B cell (primary cell): Measurements from ENCODE around the gene GRM8. TPM values are rescaled to one million over a fixed set of nuclear protein-coding genes. Genes with fewer than 3 reads are reported as not detected.

Experiments
- ATAC-seq: fragments of 200-7000 bp; cut with Tn5 transposase; one replicate; pipeline ENCODE4 v1.10.0; 2021; ENCODE audit warnings: low read depth, mild to moderate bottlenecking, moderate number of reproducible peaks, moderate library complexity
- CTCF ChIA-PET: fragments of 350-600 bp; sonication (Branson Sonifier 250); formaldehyde crosslinking; loops from one replicate; lab custom pipeline; 2021; ENCODE audit warnings: antibody characterized with exemption, inconsistent platforms; lab: Charles Lee
- POLR2A ChIA-PET: fragments of 350-600 bp; sonication (Branson Sonifier 250); formaldehyde crosslinking; loops from one replicate; lab custom pipeline; 2021; ENCODE audit warnings: antibody characterized with exemption; lab: Charles Lee
- DNase-seq: peaks from one replicate; pipeline ENCODE4 v3.0.0; 2013
- H2AFZ ChIP-seq: 2 replicates; pipeline ENCODE4 v1.6.1; 2012; ENCODE audit warnings: mild to moderate bottlenecking, low read depth, low read length; ENCODE audit not compliant: insufficient read depth, poor library complexity, severe bottlenecking
- H3K27ac ChIP-seq, 2 donors: 1 replicate in 1 of 2; 2 replicates in 1 of 2; pipeline ENCODE4 v1.5.1; 2012 to 2013; ENCODE audit warnings: low read length in 2 of 2, mild to moderate bottlenecking in 2 of 2, moderate library complexity in 1 of 2
- H3K27me3 ChIP-seq, 4 experiments: fragments of 200-600 bp in 1 of 4; sonication (generic) in 1 of 4; replicated peaks in 1 of 4; 1 replicate in 2 of 4; 2 replicates in 2 of 4; pipeline versions ENCODE4 v1.6.1 to v1.7.0; 2013 to 2016; ENCODE audit warnings: low read length in 3 of 4, mild to moderate bottlenecking in 2 of 4, mixed read lengths in 1 of 4, moderate library complexity in 1 of 4; ENCODE audit not compliant: insufficient read depth in 4 of 4, control insufficient read depth in 3 of 4; ENCODE audit errors: control extremely low read depth in 1 of 4
- H3K36me3 ChIP-seq, 2 experiments: replicated peaks in 1 of 2; 1 replicate in 1 of 2; 2 replicates in 1 of 2; pipeline versions ENCODE4 v1.6.1 to v1.7.1; 2013; ENCODE audit warnings: low read length in 1 of 2; ENCODE audit not compliant: insufficient read depth in 2 of 2, control insufficient read depth in 1 of 2; ENCODE audit errors: control extremely low read depth in 1 of 2, extremely low read depth in 1 of 2
- H3K4me1 ChIP-seq, 2 donors: fragments of 200-600 bp in 1 of 2; sonication (generic) in 1 of 2; 1 replicate in 1 of 2; 2 replicates in 1 of 2; pipeline versions ENCODE4 v1.5.1 to v1.6.1; 2013 to 2017; ENCODE audit warnings: low read length in 2 of 2; ENCODE audit not compliant: control insufficient read depth in 2 of 2, insufficient read depth in 2 of 2
- H3K4me2 ChIP-seq: replicated peaks from 2 replicates; pipeline ENCODE3; 2012; ENCODE audit warnings: mild to moderate bottlenecking, low read depth, low read length; ENCODE audit not compliant: poor library complexity, severe bottlenecking
- H3K4me3 ChIP-seq, 5 experiments: fragments of 200-600 bp in 1 of 5; sonication (generic) in 1 of 5; 1 replicate in 3 of 5; 2 replicates in 2 of 5; pipeline versions ENCODE4 v1.5.1 to v1.7.0; 2011 to 2016; ENCODE audit warnings: low read length in 4 of 5, mild to moderate bottlenecking in 4 of 5, low read depth in 2 of 5, control low read depth in 1 of 5, moderate library complexity in 1 of 5; ENCODE audit not compliant: insufficient read depth in 1 of 5; ENCODE audit errors: control extremely low read depth in 1 of 5, extremely low read depth in 1 of 5
- H3K79me2 ChIP-seq: fragments of 200-600 bp; sonication (generic); one replicate; pipeline ENCODE4 v1.6.0; 2016; ENCODE audit warnings: low read length; ENCODE audit not compliant: control insufficient read depth, insufficient read depth
- H3K9ac ChIP-seq: fragments of 200-600 bp; sonication (generic); 2 replicates; pipeline ENCODE4 v1.6.1; 2017; ENCODE audit warnings: mild to moderate bottlenecking, low read length, moderate library complexity
- H3K9me3 ChIP-seq, 3 donors: one replicate each; pipeline versions ENCODE4 v1.6.1 to v1.7.1; 2013; ENCODE audit warnings: low read length in 2 of 3; ENCODE audit not compliant: control insufficient read depth in 2 of 3, insufficient read depth in 1 of 3; ENCODE audit errors: control extremely low read depth in 1 of 3
- H4K20me1 ChIP-seq: 2 replicates; pipeline ENCODE4 v1.6.0; 2012; ENCODE audit warnings: mild to moderate bottlenecking, low read length; ENCODE audit not compliant: insufficient read depth, control insufficient read depth, poor library complexity, severe bottlenecking
- H3K27ac Mint-ChIP-seq: one replicate; pipeline ENCODE4 v1.8.0; 2021; ENCODE audit warnings: mixed read lengths
- H3K27me3 Mint-ChIP-seq: one replicate; pipeline ENCODE4 v1.8.0; 2021; ENCODE audit warnings: mixed read lengths
- H3K4me1 Mint-ChIP-seq: one replicate; pipeline ENCODE4 v1.8.0; 2021; ENCODE audit warnings: mixed read lengths
- H3K4me3 Mint-ChIP-seq: one replicate; pipeline ENCODE4 v1.8.0; 2021; ENCODE audit warnings: mixed read lengths
- H3K9me3 Mint-ChIP-seq: one replicate; pipeline ENCODE4 v1.8.0; 2022; ENCODE audit warnings: mixed read lengths; ENCODE audit not compliant: insufficient read depth
- CTCF ChIP-seq: fragments of 200-600 bp; IDR thresholded peaks from one replicate; pipeline ENCODE4 v1.8.0; 2022; ENCODE audit warnings: antibody characterized with exemption, mild to moderate bottlenecking
- EZH2 ChIP-seq: IDR thresholded peaks from 2 replicates; pipeline ENCODE4 v1.6.1; 2012; ENCODE audit warnings: borderline replicate concordance, low read depth, mild to moderate bottlenecking, moderate library complexity, low read length; ENCODE audit not compliant: insufficient read depth, poor library complexity, severe bottlenecking
- WGBS: methylation state at CpG from one replicate; pipeline ENCODE4 v1.1.5; 2013; ENCODE audit warnings: missing lambda C conversion rate; ENCODE audit not compliant: insufficient coverage; 5-methylcytosine and 5-hydroxymethylcytosine counted together
- intact Hi-C: fragments of 100-400 bp; cut with micrococcal nuclease; formaldehyde crosslinking; loops from one replicate; pipeline ENCODE4 v1.10.0; 2022
- polyA plus RNA-seq: library from polyadenylated mRNA; depleted of rRNA; stranded (reverse); fragments of >200 nt; gene quantifications from 2 replicates; pipeline ENCODE4 v1.2.3, GENCODE V29; 2012
- total RNA-seq, 2 donors: library from RNA; stranded (reverse); fragments of 120-200 nt in 1 of 2; gene quantifications; 1 replicate in 1 of 2; 2 replicates in 1 of 2; pipeline versions ENCODE4 v1.2.3 to v1.2.4, GENCODE V29; 2013 to 2022

GRM8 gene
- total and polyA plus RNA-seq, 2 donors (not counting 1 experiment from before 2014, with no cell fraction given), result not detected

DNA sequence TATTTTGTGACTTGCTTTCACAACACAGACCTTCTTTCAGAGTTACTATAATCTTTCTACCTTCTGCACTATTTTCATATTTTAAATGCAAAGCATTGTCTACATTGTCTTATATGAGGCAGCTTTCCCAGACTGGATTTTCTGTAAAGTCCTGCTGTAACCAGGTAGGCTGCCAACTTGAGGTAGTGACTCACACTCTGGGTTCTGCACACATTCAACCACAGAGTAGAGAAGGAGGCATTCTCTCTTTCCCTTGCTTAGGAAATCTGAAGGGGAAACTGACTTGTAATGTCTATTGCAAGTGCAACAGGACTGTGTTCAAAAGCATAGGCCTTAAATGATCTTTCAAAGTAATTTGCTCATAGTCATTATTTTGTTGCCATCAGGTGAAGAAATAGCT, 461.4 kb downstream of the GRM8 start:
- DNase-seq, result no peak
- no peak overlapping the region for H2AFZ ChIP-seq
- no peaks in the 10 kb centered on the region for H3K27me3 ChIP-seq
- no peak for ATAC-seq
- intact Hi-C loops, result no loop called here
- H3K27ac ChIP-seq, result no peak overlapping the region
- no peaks in the 10 kb centered on the region for H3K9me3 Mint-ChIP-seq
- POLR2A ChIA-PET, result no interaction called here
- H3K4me1 ChIP-seq, result no peaks in the 10 kb centered on the region
- CTCF ChIA-PET, result interaction anchor here (1.2 kb wide), 1 partner anchor 11 kb away, joined by 5 read pairs; no protein-coding TSS in a partner anchor
- H4K20me1 ChIP-seq, result no peaks in the 10 kb centered on the region
- no peaks in the 10 kb centered on the region for H3K9me3 ChIP-seq
- H3K36me3 ChIP-seq, result no peaks in the 10 kb centered on the region
- TF ChIP-seq CTCF, result no peak
- TF ChIP-seq EZH2, result no peak
- H3K27ac Mint-ChIP-seq, result no peak overlapping the region
- no peak overlapping the region for H3K4me3 Mint-ChIP-seq
- H3K4me2 ChIP-seq, result no peak overlapping the region
- H3K27me3 Mint-ChIP-seq, result no peaks in the 10 kb centered on the region
- H3K79me2 ChIP-seq, result no peaks in the 10 kb centered on the region
- no peak overlapping the region for H3K4me3 ChIP-seq
- H3K4me1 Mint-ChIP-seq, result no peaks in the 10 kb centered on the region
- no peak overlapping the region for H3K9ac ChIP-seq

- Mint-ChIP-seq H3K4me3 (no peak overlapping the region), H3K4me1 (no peaks in the 10 kb centered on the region), H3K27me3 (no peaks in the 10 kb centered on the region), H3K9me3 (no peaks in the 10 kb centered on the region), H3K27ac (no peak overlapping the region)
- POLR2A ChIA-PET, result no interaction called here
- 77% methylated on average over 3 of the region's 4 CpGs for WGBS
- CTCF ChIA-PET, result no interaction called here
- Histone ChIP-seq H3K9me3 (no peaks in the 10 kb centered on the region), H3K4me3 (no peak overlapping the region), H3K27ac (no peak overlapping the region), H2AFZ (no peak overlapping the region), H3K4me2 (no peak overlapping the region), H3K9ac (no peak overlapping the region), H3K4me1 (no peaks in the 10 kb centered on the region), H3K36me3 (no peaks in the 10 kb centered on the region), H3K27me3 (no peaks in the 10 kb centered on the region), H3K79me2 (no peaks in the 10 kb centered on the region), H4K20me1 (no peaks in the 10 kb centered on the region)
- no peak for ATAC-seq
- intact Hi-C loops, result no loop called here
- TF ChIP-seq CTCF, result no peak
- no peak for TF ChIP-seq EZH2
- no peak for DNase-seq
Measured at GRCh38 chr7:126790763-126791162, 462.0 kb downstream of the GRM8 start.
